ENCODE data around the gene SLCO2A1. TPM values are rescaled to one million over a fixed set of nuclear protein-coding genes. Genes with fewer than 3 reads are reported as not detected.

SLCO2A1 gene
- total RNA-seq, 1 donor from 2014 or later, result 1.0 TPM

DNA sequence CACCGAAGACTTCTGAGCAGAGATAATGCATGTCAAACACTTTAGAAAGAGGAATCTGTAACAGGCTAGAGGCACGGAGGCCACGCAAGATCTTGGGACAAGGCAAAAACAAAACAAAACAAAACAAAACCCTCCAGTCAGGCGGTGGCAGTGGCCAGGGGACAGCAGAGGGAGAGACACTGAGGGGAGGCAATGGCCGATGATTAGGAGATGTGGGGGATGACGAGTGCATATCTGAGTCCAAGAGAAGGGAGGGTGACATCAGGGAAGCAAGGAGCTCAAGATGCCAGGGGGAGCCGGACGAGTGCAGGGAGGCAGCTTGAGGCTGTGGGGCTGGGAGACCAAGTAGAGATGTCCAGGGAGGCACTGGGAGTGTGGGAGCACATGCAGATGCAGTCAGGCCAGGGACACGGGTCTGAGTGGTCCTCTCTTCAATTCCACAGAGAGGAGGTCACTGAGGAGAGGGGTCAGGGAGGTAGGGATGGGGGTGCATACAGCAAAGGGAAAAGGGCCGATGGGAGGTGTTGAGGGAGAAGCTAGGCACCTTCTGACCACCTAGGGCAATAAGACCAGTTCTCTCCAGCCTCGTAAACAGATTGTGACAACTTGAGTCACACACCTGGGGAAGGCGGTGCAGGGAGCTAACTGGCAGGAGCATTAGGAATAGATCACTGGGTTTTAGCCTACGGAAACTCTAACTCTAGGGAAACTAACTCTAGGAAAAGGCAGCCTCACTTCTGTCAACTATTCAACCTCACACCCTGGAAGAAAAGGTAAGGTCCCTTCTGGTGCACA, 29.6 kb downstream of the SLCO2A1 start:
- no peak for TF ChIP-seq CTCF (IDR thresholded peaks at IDR 0.05)
- H3K36me3 Mint-ChIP-seq (ENCODE audit: low read depth), result peaks cover 5% of the 10 kb centered on the region
- H3K9me3 Mint-ChIP-seq (ENCODE audit: low read depth), result peaks cover 7% of the 10 kb centered on the region
- H3K27ac Mint-ChIP-seq (ENCODE audit: unreplicated experiment), result no peak overlapping the region
- no peak for DNase-seq (ENCODE audit: low spot score)
- no peak overlapping the region for H3K4me3 Mint-ChIP-seq (ENCODE audit: unreplicated experiment)
- H3K4me1 Mint-ChIP-seq (ENCODE audit: low read depth), result peaks cover 8% of the 10 kb centered on the region
- peaks cover 7% of the 10 kb centered on the region for H3K27me3 Mint-ChIP-seq (ENCODE audit: low read depth)

DNA sequence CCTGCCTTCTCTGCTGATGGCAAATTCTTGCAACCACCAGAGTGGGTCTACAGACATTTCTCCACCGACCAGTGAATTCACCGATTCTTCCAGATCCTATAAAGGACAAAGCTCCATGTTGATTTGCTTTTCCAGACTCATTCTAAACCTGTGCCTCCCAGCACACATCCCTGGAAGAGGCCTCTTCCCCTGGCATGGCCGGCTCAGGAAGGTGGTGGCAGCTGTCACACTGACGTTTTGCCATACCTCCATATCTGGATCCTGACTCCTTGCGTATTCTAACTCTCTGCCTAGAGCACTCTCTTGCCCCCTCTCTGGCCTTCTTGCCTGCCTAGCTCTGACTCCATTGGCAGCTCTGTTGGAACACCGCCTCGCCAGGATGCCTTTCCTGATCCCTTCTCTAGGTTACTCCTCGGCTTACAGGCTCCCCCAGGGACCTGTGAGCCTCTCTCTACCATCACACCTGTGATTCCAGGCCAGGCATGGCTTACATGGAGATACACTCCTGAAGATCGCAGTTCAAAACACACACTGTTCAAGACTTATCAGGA, 31.0 kb downstream of the SLCO2A1 start:
- H3K36me3 Mint-ChIP-seq (ENCODE audit: low read depth), result no peaks in the 10 kb centered on the region

GRCh38 chr3:133997871-133998635, 31.7 kb downstream of the SLCO2A1 start:
- no peak for TF ChIP-seq CTCF (IDR thresholded peaks at IDR 0.05)
- H3K4me1 Mint-ChIP-seq (ENCODE audit: low read depth), result peaks cover 11% of the 10 kb centered on the region
- no peak overlapping the region for H3K4me3 Mint-ChIP-seq (ENCODE audit: unreplicated experiment)
- H3K9me3 Mint-ChIP-seq (ENCODE audit: low read depth), result no peaks in the 10 kb centered on the region
- DNase-seq (ENCODE audit: low spot score), result no peak
- H3K36me3 Mint-ChIP-seq (ENCODE audit: low read depth), result no peaks in the 10 kb centered on the region
- H3K27me3 Mint-ChIP-seq (ENCODE audit: low read depth), result peaks cover 9% of the 10 kb centered on the region
- no peak overlapping the region for H3K27ac Mint-ChIP-seq (ENCODE audit: unreplicated experiment)

More for the DNA sequence above, 31.0 kb downstream of the SLCO2A1 start:
- no peak for TF ChIP-seq CTCF (IDR thresholded peaks at IDR 0.05)
- peaks cover 9% of the 10 kb centered on the region for H3K27me3 Mint-ChIP-seq (ENCODE audit: low read depth)
- peaks cover 8% of the 10 kb centered on the region for H3K4me1 Mint-ChIP-seq (ENCODE audit: low read depth)
- H3K27ac Mint-ChIP-seq (ENCODE audit: unreplicated experiment), result no peak overlapping the region
- H3K9me3 Mint-ChIP-seq (ENCODE audit: low read depth), result no peaks in the 10 kb centered on the region
- DNase-seq (ENCODE audit: low spot score), result no peak
- H3K4me3 Mint-ChIP-seq (ENCODE audit: unreplicated experiment), result no peak overlapping the region

DNA sequence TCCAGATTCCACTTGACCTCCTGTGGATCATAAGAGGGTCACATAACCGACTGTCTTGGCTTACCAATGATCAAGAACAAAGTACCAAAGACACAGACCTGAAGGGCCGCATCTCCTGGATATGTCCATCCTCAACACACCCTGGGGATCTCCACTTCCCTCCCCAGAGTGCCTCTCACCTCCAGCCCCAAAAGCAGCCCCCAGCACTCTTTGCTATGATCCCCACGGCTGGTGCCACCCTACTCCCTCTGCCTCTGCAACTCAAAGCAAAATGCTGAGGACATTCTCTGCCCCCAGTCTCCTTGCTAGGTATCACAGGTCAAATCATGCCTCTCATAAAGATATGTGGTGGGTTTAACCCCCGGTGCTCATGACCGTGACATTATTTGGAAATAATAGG, 32.7 kb downstream of the SLCO2A1 start:
- Mint-ChIP-seq H3K27ac (ENCODE audit: unreplicated experiment) (no peak overlapping the region), H3K27me3 (ENCODE audit: low read depth) (peaks cover 9% of the 10 kb centered on the region), H3K4me3 (ENCODE audit: unreplicated experiment) (no peak overlapping the region), H3K4me1 (ENCODE audit: low read depth) (peaks cover 11% of the 10 kb centered on the region), H3K36me3 (ENCODE audit: low read depth) (no peaks in the 10 kb centered on the region), H3K9me3 (ENCODE audit: low read depth) (no peaks in the 10 kb centered on the region)
- no peak for DNase-seq (ENCODE audit: low spot score)
- no peak for TF ChIP-seq CTCF (IDR thresholded peaks at IDR 0.05)

GRCh38 chr3:133996251-133996661, 33.5 kb downstream of the SLCO2A1 start:
- H3K27me3 Mint-ChIP-seq (ENCODE audit: low read depth), result peaks cover 9% of the 10 kb centered on the region
- no peak for TF ChIP-seq CTCF (IDR thresholded peaks at IDR 0.05)

More at GRCh38 chr3:133996251-133996661, 33.5 kb downstream of the SLCO2A1 start:
- Mint-ChIP-seq H3K4me3 (ENCODE audit: unreplicated experiment) (no peak overlapping the region), H3K4me1 (ENCODE audit: low read depth) (peaks cover 18% of the 10 kb centered on the region), H3K9me3 (ENCODE audit: low read depth) (no peaks in the 10 kb centered on the region), H3K36me3 (ENCODE audit: low read depth) (no peaks in the 10 kb centered on the region), H3K27ac (ENCODE audit: unreplicated experiment) (no peak overlapping the region)
- no peak for DNase-seq (ENCODE audit: low spot score)
